Ecto neural progenitor cell (in vitro differentiated cells): ENCODE measurements around the gene RAE1.

Experiments
- DNase-seq: peaks from one replicate; pipeline ENCODE4 v3.0.0-alpha.2; 2018; ENCODE audit warnings: low spot score

RAE1 gene

GRCh38 chr20:57400231-57400701, 49.2 kb downstream of the RAE1 start:
- no peak for DNase-seq

- DNase-seq, result no peak
Measured at GRCh38 chr20:57400821-57401564, 49.9 kb downstream of the RAE1 start.

GRCh38 chr20:57401565-57401918, 50.5 kb downstream of the RAE1 start:
- DNase-seq, result no peak

- no peak for DNase-seq
Measured at GRCh38 chr20:57402206-57403125, 51.4 kb downstream of the RAE1 start.

- no peak for DNase-seq
Measured at GRCh38 chr20:57403216-57403615, 52.2 kb downstream of the RAE1 start.

- DNase-seq, result no peak
Measured at GRCh38 chr20:57404006-57404405, 53.0 kb downstream of the RAE1 start.

GRCh38 chr20:57404419-57405072, 53.5 kb downstream of the RAE1 start:
- no peak for DNase-seq

- no peak for DNase-seq
Measured at GRCh38 chr20:57405236-57406016, 54.4 kb downstream of the RAE1 start.

- no peak for DNase-seq
Measured at GRCh38 chr20:57407541-57407956, 56.5 kb downstream of the RAE1 start.

- no peak for DNase-seq
Measured at GRCh38 chr20:57408131-57408530, 57.1 kb downstream of the RAE1 start.

- no peak for DNase-seq
Measured at GRCh38 chr20:57408536-57409233, 57.6 kb downstream of the RAE1 start.

- no peak for DNase-seq
Measured at GRCh38 chr20:57409316-57409671, 58.2 kb downstream of the RAE1 start.

- DNase-seq, result no peak
Measured at GRCh38 chr20:57409672-57410397, 58.8 kb downstream of the RAE1 start.

GRCh38 chr20:57410398-57410920, 59.4 kb downstream of the RAE1 start:
- no peak for DNase-seq

- no peak for DNase-seq
Measured at GRCh38 chr20:57410924-57411323, 59.9 kb downstream of the RAE1 start.

GRCh38 chr20:57411406-57412283, 60.6 kb downstream of the RAE1 start:
- no peak for DNase-seq

- DNase-seq, result no peak
Measured at GRCh38 chr20:57412347-57413029, 61.4 kb downstream of the RAE1 start.

GRCh38 chr20:57413986-57414385, 62.9 kb downstream of the RAE1 start:
- no peak for DNase-seq
